ENCODE data around the gene ACHE.
"Not testable (repeated sequence)": the region's sequence is repeated elsewhere in the genome, so short reads cannot be mapped to it uniquely, and the experiment has no call there.

Gene ACHE

DNA sequence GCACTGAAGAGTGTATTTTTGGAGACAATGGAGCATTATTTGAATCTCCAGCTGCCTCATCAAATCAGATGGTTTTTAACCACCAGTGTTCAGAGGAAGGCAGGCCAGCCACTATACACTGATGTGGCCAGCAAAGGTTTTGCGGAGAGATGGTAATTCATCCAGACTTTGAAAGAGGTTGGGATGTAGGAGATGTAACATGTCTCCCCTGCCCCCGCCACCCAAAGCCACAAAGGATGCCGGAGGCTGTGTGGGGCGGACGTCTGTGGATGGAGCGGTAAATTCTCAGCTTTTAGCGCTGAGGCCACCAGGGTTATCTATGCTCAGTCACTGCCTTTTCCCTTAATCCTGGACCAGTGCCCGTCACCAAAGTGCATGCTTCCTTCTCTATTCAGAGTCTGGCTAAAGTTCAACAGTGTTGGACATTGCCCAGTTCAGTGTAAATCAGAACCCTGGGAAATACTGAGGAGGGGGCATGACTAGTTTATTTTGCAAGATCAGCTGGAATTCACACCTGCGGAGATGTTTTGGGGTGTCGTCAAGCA, 32.2 kb downstream of the ACHE start:
- DNase-seq (ENCODE audit: low read depth in 3 of 3), result no peak

GRCh38 chr7:100861616-100861985, 34.1 kb downstream of the ACHE start:
- DNase-seq (ENCODE audit: low read depth in 3 of 3), result no peak

GRCh38 chr7:100860702-100861615, 34.7 kb downstream of the ACHE start:
- DNase-seq (ENCODE audit: low read depth in 3 of 3), result no peak

- DNase-seq (ENCODE audit: low read depth in 3 of 3), result no peak
These were observed 35.8 kb downstream of the ACHE start for GRCh38 chr7:100859856-100860255.

DNA sequence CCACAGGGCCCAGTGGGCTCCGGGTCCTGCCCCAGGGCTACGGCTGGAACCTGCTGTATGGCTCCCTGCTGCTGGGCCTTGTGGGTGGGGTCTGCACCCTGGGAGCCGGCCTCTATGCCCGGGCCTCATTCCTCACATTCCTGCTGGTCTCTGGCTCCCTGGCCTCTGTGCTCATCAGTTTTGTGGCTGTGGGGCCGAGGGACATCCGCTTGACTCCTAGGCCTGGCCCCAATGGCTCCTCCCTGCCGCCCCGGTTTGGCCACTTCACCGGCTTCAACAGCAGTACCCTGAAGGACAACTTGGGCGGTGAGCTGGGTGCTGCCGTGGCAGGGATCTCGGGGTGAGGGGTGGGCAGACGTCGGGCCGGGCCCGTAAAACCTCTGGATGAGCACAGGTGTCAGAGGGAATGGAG, 38.8 kb downstream of the ACHE start:
- no peak for DNase-seq (ENCODE audit: low read depth in 3 of 3)

DNA sequence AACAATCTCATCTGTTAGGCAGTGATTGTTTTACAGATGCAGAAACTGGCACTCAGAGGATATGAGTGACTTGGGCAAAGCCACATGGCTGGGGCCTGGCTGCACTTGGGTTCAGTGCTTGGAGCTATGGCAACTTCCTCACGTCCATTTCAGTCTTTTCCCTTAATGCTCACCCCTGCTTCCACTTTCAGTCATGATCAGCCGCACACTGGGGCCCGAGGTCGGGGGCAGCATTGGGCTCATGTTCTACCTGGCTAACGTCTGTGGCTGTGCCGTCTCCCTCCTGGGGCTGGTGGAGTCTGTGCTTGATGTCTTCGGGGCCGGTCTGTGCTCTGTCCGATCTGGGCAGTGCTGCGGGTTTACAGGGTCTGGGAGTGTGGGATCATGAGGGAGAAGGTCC, 40.2 kb downstream of the ACHE start:
- DNase-seq (ENCODE audit: low read depth in 3 of 3), result no peak

GRCh38 chr7:100854899-100855298, 40.8 kb downstream of the ACHE start:
- not testable (repeated sequence) for DNase-seq (ENCODE audit: low read depth in 3 of 3)

DNA sequence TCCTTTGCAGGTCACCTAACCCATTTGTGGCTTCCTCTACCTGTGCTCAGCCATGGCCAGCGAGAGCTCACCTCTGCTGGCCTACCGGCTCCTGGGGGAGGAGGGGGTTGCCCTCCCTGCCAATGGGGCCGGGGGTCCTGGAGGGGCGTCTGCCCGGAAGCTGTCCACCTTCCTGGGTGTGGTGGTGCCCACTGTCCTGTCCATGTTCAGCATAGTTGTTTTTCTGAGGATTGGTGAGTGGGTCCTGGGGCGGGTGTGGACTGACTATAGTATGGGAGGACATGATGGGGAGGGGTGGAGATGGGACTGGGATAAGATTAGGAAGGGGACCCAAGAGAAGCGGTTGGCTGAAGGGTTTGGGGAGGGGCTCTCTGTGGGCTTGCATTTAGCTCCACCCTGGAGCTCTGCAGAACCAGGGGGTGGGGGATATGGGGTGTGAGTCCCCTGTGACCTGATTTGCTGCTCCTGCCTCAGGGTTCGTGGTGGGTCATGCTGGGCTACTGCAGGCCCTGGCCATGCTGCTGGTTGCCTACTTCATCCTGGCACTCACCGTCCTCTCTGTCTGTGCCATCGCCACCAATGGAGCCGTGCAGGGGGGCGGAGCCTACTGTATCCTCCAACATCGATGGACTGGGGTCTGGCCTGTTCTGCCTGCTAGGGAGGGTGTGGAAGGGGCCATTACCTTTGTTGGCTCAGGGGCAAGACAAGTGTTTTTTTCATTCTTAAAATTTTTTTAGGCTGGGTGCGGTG, 41.4 kb downstream of the ACHE start:
- DNase-seq (ENCODE audit: low read depth in 3 of 3), result no peak

- peak; percentile 73 to 90 (median 74) for DNase-seq (ENCODE audit: low read depth in 3 of 3)
These were observed 43.4 kb downstream of the ACHE start, which contains the start of gene SLC12A9 for GRCh38 chr7:100852048-100852872. TSS of gene SLC12A9 (plus strand) at chr7:100852713. CDS start at chr7:100854198, 1,485 bp downstream.

GRCh38 chr7:100847360-100847759, 48.3 kb downstream of the ACHE start:
- no peak for DNase-seq (ENCODE audit: low read depth in 3 of 3)

DNA sequence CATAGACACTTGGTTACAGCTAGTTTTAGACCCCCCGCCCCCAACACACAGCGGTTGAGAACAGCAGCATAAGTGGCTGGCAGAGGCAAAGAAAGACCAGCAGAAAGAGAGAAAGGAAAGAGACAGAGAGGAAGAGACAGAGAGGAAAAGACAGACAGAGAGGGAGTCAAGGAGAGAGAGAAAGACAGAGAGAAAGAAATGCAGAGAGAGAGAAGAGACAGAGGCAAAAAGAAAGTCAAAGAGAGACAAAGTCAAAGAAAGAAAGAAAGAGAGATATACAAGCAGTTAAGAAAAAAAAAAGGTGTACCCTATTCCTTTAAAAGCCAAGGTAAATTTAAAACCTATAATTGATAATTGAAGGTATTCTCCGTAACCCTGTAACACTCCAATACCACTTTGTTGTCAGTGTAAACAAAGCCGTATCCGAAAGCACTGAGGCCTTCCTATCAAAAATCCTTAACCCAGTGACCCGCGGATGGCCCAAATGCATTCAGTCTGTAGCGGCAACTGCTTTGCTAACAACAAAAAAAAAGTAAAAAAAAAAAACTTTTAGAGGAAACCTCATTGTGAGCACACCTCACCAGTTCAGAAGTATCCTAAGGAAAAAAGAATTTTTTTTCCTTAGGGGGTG, 55.1 kb downstream of the ACHE start:
- DNase-seq (ENCODE audit: low read depth in 3 of 3), result no peak
